ENCODE results near the gene NKTR.

DNA sequence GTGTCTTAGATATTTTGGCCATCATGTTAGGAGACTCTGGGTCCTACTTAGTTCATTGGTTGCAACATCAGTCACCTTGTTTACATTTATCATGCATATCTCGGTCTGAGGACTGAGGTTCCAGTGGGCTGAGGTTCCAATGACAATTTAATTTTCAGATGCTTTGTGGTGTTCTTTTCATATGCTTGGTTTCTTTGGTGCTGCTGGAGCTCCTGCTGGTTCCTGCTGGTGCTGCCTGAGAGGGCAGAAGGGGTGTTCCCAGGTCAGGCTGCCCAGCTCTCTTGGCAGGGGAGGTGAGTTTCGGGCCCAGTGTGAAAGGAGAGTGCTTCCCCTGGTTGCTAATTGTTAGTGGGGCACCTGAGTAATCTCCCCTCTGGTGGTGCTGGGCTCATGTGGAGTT lies 78.0 kb downstream of the NKTR start:
- TF ChIP-seq TAF1 (IDR thresholded peaks at IDR 0.05; ENCODE audit: borderline replicate concordance, low read depth, low read length) (no peak), POLR2AphosphoS5 (IDR thresholded peaks at IDR 0.05; ENCODE audit: low read depth, low read length) (no peak)
